GM12874 (cell line): ENCODE measurements around the gene CCND3.

Source experiments
- CTCF ChIP-seq: IDR thresholded peaks from 2 replicates; pipeline ENCODE4 v1.5.1; 2011; ENCODE audit warnings: low read depth, mild to moderate bottlenecking, control low read depth, low read length, moderate library complexity; ENCODE audit not compliant: insufficient read depth

The CCND3 gene

DNA sequence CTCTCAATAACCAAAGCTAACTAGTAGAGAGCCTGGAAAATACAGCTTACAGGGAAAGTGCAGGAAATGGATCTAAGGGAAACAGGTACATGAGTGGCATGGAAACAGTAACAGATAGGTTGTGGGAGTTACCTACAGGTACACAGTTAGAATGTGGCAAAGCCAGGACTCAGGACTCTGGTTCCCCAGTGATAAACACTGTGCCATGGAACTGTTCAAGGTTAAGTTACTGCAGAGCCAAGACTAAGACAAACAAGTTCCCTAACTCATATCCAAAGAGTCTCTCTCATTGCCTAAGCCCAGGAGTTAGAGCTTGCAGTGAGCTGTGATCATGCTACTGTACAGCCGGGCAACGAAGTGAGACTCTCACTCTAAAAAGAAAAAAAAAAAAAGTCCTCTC lies 27.3 kb downstream of the CCND3 start:
- TF ChIP-seq CTCF = no peak

- TF ChIP-seq CTCF = no peak
These were observed 31.9 kb downstream of the CCND3 start for GRCh38 chr6:41909727-41910126.

DNA sequence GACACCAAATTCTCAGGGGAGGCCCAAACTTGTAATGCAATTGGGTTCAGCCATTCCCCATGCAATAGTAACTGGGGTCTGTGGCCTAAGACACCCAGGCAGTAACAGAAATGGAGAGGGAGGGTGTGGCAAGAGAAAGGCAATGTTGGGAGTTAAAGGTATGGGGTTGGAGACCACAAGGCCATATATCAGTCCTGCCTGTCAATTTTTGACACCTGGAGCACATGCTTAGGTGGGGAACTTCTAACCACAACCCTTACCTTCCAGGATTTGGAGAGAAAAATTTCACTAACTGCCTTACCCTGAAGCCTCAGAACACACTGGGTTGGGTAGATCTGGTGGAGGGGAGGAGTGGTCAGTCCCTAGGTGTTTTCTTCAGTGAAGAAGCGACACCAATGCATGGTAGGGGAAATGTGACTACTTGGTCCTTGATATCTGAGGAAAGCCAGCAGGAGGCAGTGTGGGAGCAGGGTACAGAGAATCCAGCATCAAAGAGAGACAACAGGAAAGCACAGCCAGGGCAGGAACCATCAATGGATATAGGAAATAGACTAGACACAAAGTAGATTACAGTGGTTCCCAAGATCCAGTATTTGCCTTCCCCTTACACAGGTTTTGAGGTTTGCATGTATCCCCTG lies 39.6 kb downstream of the CCND3 start:
- TF ChIP-seq CTCF = peak; percentile 45; the same call in 1 of the 2 replicates

- no peak for TF ChIP-seq CTCF
These were observed 40.7 kb downstream of the CCND3 start for GRCh38 chr6:41900861-41901260.

- TF ChIP-seq CTCF = no peak
These were observed 45.3 kb downstream of the CCND3 start for GRCh38 chr6:41896281-41896680.

DNA sequence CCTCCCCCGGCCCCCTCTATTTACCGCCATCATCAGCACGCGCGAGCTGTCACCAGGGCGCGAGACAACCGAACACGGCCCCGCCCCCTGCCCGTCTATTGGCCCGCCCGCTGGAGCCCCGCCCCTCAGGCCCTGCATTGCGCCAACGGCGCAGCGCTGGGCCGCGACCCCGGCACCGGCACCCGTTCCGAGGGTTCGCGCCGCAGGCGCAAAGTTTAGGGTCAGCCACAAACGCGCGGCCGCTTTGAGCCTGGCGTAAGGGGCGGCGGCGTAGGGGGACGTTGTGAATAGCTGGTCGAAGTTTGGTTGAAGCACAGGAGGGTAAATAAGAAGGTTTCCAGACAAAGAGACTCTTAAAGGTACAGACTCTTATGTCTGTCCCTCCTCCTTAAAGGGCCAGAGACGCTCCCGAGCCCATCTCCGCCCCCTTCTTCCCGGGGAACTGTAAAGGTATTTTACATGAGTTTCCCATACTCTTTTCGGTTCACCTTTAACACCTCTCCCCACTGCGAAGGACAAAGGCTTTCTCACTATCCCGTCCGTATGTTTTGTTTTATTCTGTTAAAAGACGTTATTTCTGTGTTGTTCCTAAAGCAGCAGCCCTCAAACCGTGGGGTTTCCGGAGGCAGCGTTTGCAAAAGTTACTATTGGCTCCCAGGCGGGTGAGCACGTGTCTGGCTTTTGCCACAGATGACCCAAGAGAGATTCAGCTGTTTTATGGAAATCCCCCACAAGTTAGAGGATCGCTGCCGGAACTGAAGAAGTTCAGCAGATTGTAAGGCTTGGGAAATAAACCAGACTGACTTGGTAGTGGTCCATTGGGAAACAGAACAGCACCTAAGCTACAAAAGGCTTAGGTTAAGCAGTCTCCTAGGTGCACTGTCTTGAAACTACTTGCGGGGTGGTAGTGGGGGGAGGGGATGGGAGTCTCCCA lies 46.0 kb downstream of the CCND3 start, which contains the start of gene USP49:
USP49 (minus strand) TSS at position 76 of the 934 bp plus-strand sequence. CDS start 88,392 bp downstream, outside the sequence.
- TF ChIP-seq CTCF = no peak

DNA sequence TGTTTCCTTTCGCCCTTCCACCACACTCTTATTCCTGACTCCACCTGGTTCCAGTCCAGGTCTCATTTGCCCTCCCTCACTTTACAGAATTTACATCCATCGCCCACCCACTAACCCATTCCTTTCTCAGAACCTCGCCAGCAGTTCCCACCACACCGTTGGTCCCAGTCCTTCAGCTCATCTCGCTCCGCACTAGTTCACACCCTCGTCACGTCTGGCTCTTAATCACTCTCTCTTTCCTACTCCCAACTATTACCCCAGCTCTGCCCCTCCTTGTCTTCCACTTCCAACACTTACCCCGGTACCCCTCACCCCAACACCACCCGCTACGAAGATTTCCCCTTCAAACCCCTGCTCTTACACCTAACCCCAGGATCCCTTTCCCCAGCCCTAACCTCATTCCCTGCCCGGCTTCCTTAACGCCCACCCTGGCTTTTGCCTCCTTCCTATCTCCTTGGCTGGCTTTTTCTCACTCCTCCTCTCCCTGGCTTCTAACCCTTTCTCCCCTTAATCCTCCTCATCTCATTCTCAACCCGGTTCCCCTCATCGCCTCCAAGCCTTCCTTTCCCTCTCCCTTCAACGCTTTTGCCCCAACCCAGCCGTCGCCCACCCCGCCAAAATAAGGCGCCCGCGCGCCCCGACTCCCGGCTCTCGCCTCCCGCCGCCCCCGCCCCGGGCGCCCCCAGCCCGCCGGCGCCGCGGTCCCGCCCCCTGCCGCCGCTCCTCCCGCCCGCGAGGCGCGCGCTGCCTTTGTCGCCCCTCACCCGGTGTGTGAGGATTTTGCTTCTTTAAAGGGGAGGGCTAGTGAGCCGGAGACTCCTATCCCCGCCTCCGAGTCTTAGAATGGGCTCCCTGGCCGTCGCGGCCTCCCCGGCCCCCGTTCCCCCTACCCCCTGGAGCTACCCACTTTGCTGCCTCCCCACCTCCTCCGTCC lies 47.0 kb downstream of the CCND3 start:
- no peak for TF ChIP-seq CTCF
